GM12891 (cell line): ENCODE results near the gene TGFBR3.

Source experiments
- DNase-seq: peaks from one replicate; pipeline ENCODE4 v3.0.0; 2011; ENCODE audit warnings: low spot score; ENCODE audit not compliant: insufficient read length
- FAIRE-seq: peaks from 2 replicates; lab custom pipeline; 2011; peaks lifted over from hg19 to GRCh38; lab: Jason Lieb, UNC
- PAX5 ChIP-seq: IDR thresholded peaks from 2 replicates; pipeline ENCODE4 v1.6.1; 2011; ENCODE audit warnings: low read length, moderate library complexity, mild to moderate bottlenecking; ENCODE audit not compliant: insufficient read depth, severe bottlenecking
- POLR2A ChIP-seq: IDR thresholded peaks from 2 replicates; pipeline ENCODE4 v1.6.1; 2011; ENCODE audit warnings: low read depth, low read length, control low read depth
- POLR2AphosphoS5 ChIP-seq: IDR thresholded peaks from 2 replicates; pipeline ENCODE4 v1.6.1; 2011; ENCODE audit warnings: low read depth, low read length, control low read depth
- POU2F2 ChIP-seq: IDR thresholded peaks from 2 replicates; pipeline ENCODE4 v1.6.1; 2011; ENCODE audit warnings: low read depth, mild to moderate bottlenecking, control low read depth, low read length, moderate library complexity
- SPI1 ChIP-seq: IDR thresholded peaks from 2 replicates; pipeline ENCODE4 v1.6.1; 2011; ENCODE audit warnings: low read depth, low read length, control low read depth
- TAF1 ChIP-seq: IDR thresholded peaks from 2 replicates; pipeline ENCODE4 v1.6.1; 2011; ENCODE audit warnings: low read depth, low read length, control low read depth

The TGFBR3 gene

GRCh38 chr1:91912266-91912665 is 26.3 kb upstream of the TGFBR3 start:
- FAIRE-seq (no peak), DNase-seq (no peak)
- TF ChIP-seq POLR2A (no peak), PAX5 (no peak)

GRCh38 chr1:91901231-91901630 is 15.3 kb upstream of the TGFBR3 start:
- TF ChIP-seq PAX5 (no peak), TAF1 (no peak), POLR2A (no peak), SPI1 (no peak), POLR2AphosphoS5 (no peak), POU2F2 (no peak)

DNA sequence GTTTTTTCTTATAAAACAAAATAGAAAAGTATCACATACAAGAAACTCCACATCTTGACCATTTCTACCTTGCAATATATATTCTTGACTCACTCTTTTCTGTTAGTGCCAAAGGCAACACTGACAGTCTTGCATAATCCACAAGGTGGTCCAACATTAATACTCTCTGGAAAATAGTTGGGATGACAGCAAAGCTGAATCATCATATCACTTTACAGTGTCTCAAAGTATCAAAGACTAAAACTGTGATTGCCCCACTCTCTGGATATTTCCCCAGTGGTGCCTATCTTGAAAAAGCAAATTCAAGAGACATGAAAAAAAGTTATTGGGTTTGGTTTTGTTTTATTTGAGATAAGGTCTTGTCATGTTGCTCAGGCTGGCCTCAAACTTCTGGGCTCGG is 14.6 kb upstream of the TGFBR3 start:
- DNase-seq (no peak), FAIRE-seq (no peak)
- TF ChIP-seq TAF1 (no peak), POLR2AphosphoS5 (no peak), PAX5 (no peak), SPI1 (no peak), POLR2A (no peak), POU2F2 (no peak)

More at GRCh38 chr1:91901231-91901630, 15.3 kb upstream of the TGFBR3 start:
- DNase-seq, result no peak
- no peak for FAIRE-seq

- TF ChIP-seq PAX5, result no peak
- TF ChIP-seq POU2F2, result no peak
- no peak for TF ChIP-seq POLR2A
- no peak for TF ChIP-seq SPI1
- no peak for TF ChIP-seq TAF1
- TF ChIP-seq POLR2AphosphoS5, result no peak
- FAIRE-seq (no peak), DNase-seq (no peak)
Measured at GRCh38 chr1:91897016-91897415, 11.1 kb upstream of the TGFBR3 start.

GRCh38 chr1:91895832-91896556 is 10.0 kb upstream of the TGFBR3 start:
- FAIRE-seq, result no peak
- TF ChIP-seq TAF1, result no peak
- no peak for TF ChIP-seq POU2F2
- no peak for TF ChIP-seq SPI1
- no peak for TF ChIP-seq POLR2A
- TF ChIP-seq PAX5, result no peak
- no peak for TF ChIP-seq POLR2AphosphoS5
- no peak for DNase-seq

DNA sequence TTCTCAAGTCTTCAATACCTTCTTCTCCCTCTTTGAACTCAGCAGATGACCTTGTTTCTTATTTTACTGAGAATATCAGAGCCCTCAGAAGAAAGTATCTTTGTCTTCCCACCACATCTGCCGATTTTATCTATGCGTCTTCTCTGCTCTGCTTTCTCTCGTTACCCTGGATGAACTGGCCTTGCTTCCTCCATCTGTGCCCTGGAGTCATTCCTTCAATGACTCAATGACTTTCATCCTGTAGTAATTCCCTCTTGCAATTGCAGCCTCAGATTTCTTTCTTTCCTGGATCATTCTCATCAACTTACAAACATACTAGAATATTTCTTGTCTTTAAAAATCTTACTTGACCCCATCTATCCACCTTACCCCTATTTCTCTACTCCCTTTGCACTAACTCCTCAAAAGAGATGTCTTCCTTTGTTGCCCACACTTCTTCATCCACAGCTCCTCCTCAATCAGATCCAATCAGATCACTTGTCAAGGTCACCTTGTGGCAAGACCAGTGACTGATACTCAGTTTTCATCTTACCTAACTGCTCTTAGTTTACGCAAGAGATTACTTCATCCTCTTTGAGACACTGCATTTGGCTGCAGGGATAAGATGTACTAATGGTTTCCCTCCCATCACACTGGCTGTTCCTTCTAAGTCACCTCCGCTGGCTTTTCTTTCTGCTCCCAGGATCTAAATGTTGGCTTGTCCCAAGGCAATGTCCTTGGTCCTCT is 8.2 kb upstream of the TGFBR3 start:
- FAIRE-seq (no peak), DNase-seq (no peak)
- TF ChIP-seq TAF1 (no peak), POLR2AphosphoS5 (no peak), PAX5 (no peak), SPI1 (no peak), POU2F2 (no peak), POLR2A (no peak)

GRCh38 chr1:91891969-91892368 is 6.0 kb upstream of the TGFBR3 start:
- TF ChIP-seq POU2F2 (no peak), TAF1 (no peak), PAX5 (no peak), SPI1 (no peak), POLR2A (no peak), POLR2AphosphoS5 (no peak)
- DNase-seq (no peak), FAIRE-seq (no peak)

GRCh38 chr1:91891454-91891853 is 5.5 kb upstream of the TGFBR3 start:
- no peak for DNase-seq
- no peak for TF ChIP-seq POU2F2
- TF ChIP-seq SPI1, result no peak
- TF ChIP-seq POLR2AphosphoS5, result no peak
- no peak for TF ChIP-seq PAX5
- no peak for TF ChIP-seq TAF1
- TF ChIP-seq POLR2A, result no peak
- FAIRE-seq, result no peak

DNA sequence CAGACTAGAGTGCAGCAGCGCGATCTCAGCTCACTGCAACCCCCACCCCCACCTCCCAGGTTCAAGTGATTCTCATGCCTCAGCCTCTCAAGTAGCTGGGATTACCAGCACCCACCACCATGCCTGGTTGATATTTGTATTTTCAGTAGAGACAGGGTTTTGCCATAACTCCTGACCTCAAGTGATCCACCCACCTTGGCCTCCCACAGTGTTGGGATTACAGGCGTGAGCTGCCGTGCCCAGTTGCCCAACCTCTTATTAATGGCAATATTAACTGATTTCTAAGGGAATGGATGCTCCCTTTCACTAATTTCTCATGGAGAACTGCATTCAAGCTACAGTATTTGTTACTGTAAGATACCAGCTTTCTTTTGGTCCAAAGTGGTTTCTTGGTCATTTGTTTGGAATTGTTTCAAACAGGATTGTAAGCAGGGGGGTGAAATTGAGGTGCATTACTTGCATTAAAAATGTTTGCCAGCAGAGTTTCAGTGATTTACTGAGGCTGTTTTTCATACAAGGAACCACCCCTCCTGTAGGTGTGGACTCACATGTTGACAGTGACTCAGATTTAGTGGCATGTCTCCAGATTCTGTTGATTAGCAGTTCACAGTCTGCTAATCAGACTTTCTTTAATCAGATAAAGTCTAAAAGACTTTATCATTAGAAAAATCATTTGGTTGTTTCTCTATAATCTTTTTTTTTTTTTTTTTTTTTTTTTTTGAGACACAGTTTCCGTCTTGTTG is 3.9 kb upstream of the TGFBR3 start:
- FAIRE-seq (no peak), DNase-seq (no peak)
- TF ChIP-seq SPI1, result no peak
- no peak for TF ChIP-seq PAX5
- no peak for TF ChIP-seq POU2F2
- no peak for TF ChIP-seq POLR2A
- no peak for TF ChIP-seq POLR2AphosphoS5
- TF ChIP-seq TAF1, result no peak
